GM12891 (cell line): Measurements from ENCODE around the gene MAD1L1.

Experiments used
- PAX5 ChIP-seq: IDR thresholded peaks from 2 replicates; pipeline ENCODE4 v1.6.1; 2011; ENCODE audit warnings: low read length, moderate library complexity, mild to moderate bottlenecking; ENCODE audit not compliant: insufficient read depth, severe bottlenecking
- POLR2A ChIP-seq: IDR thresholded peaks from 2 replicates; pipeline ENCODE4 v1.6.1; 2011; ENCODE audit warnings: low read depth, low read length, control low read depth
- POLR2AphosphoS5 ChIP-seq: IDR thresholded peaks from 2 replicates; pipeline ENCODE4 v1.6.1; 2011; ENCODE audit warnings: low read depth, low read length, control low read depth
- POU2F2 ChIP-seq: IDR thresholded peaks from 2 replicates; pipeline ENCODE4 v1.6.1; 2011; ENCODE audit warnings: low read depth, mild to moderate bottlenecking, control low read depth, low read length, moderate library complexity
- SPI1 ChIP-seq: IDR thresholded peaks from 2 replicates; pipeline ENCODE4 v1.6.1; 2011; ENCODE audit warnings: low read depth, low read length, control low read depth
- TAF1 ChIP-seq: IDR thresholded peaks from 2 replicates; pipeline ENCODE4 v1.6.1; 2011; ENCODE audit warnings: low read depth, low read length, control low read depth

DNA sequence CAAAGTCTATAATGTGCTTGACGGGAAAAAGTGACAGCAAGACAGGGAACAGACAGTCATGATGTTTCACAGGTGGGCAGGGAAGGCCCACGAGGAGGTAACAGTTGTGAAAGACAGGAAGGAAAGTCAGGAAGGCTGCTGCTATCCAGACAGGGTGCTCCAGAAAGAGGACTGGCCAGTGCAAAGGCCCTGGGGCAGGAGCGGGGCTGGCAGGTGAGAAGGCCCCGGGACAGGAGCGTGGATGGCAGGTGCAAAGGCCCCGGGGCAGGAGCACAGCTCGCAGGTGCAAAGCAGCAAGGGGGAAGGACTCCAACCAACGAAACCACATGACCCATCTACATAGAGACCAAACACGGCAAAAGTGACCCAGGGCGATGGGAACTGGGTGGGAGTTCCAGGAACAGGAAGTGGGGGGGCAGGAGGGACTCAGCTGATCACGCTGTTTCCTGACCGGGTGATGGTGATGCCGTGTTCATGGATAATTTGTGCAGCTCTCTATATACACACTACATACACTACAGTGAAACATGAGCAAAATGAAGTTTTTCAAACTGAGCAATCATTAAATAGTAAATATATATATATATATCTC lies 138.2 kb downstream of the MAD1L1 start:
- TF ChIP-seq POLR2A, result no peak
- TF ChIP-seq POLR2AphosphoS5, result no peak
- TF ChIP-seq TAF1, result no peak
- no peak for TF ChIP-seq PAX5
- no peak for TF ChIP-seq POU2F2
- TF ChIP-seq SPI1, result no peak
